Measurements from ENCODE around the gene FBXO36.

FBXO36 gene

DNA sequence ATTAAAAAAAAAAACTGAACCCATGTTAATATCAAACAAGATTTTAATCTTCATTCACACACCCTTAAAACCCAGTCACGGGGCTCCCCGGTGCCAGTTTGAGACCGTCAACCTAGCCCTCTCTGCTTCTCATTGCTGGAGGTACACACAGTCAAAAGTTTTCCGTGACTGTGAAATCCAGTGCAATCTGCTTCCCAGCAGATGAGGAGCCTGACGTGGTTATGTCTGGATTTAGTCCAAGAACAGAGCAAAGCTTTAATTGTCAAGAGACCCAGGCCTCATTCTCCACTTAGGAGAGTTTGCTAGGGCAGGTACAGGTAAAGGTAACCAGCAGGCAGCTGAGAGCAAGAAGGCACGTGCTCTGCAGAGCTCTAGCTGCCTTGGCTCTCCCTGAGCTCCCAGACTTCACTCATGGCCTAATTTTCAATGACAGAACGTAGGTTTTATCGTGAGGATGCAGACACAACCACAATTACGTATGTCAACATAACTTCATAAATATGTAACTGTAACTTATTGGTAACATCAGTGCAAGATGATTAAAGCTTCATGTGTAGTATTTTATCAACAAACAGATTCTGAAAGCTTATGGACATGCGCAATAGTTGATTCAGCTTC is 90.1 kb downstream of the FBXO36 start:
- no peak overlapping the region for H3K4me3 ChIP-seq (ENCODE audit: low read length)
- peak; percentile 28 for DNase-seq (ENCODE audit: low read depth)
- TF ChIP-seq, protein P1, sequence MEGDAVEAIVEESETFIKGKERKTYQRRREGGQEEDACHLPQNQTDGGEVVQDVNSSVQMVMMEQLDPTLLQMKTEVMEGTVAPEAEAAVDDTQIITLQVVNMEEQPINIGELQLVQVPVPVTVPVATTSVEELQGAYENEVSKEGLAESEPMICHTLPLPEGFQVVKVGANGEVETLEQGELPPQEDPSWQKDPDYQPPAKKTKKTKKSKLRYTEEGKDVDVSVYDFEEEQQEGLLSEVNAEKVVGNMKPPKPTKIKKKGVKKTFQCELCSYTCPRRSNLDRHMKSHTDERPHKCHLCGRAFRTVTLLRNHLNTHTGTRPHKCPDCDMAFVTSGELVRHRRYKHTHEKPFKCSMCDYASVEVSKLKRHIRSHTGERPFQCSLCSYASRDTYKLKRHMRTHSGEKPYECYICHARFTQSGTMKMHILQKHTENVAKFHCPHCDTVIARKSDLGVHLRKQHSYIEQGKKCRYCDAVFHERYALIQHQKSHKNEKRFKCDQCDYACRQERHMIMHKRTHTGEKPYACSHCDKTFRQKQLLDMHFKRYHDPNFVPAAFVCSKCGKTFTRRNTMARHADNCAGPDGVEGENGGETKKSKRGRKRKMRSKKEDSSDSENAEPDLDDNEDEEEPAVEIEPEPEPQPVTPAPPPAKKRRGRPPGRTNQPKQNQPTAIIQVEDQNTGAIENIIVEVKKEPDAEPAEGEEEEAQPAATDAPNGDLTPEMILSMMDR (conservative IDR thresholded peaks at IDR 0.05; ENCODE audit: low read length): no peak

- H3K4me3 ChIP-seq (ENCODE audit: low read length): no peak overlapping the region
- TF ChIP-seq, protein P1 (conservative IDR thresholded peaks at IDR 0.05; ENCODE audit: low read length): no peak
- DNase-seq (ENCODE audit: low read depth): no peak
Measured at GRCh38 chr2:230016844-230017243, 94.5 kb downstream of the FBXO36 start.

GRCh38 chr2:230018153-230018552 is 95.8 kb downstream of the FBXO36 start:
- DNase-seq (ENCODE audit: low read depth): peak; percentile 40
- H3K4me3 ChIP-seq (ENCODE audit: low read length): no peak overlapping the region
- TF ChIP-seq, protein P1 (conservative IDR thresholded peaks at IDR 0.05; ENCODE audit: low read length): no peak

- no peak for DNase-seq (ENCODE audit: low read depth)
- TF ChIP-seq, protein P1 (conservative IDR thresholded peaks at IDR 0.05; ENCODE audit: low read length): no peak
- H3K4me3 ChIP-seq (ENCODE audit: low read length): no peak overlapping the region
Measured at GRCh38 chr2:230019742-230020141, 97.4 kb downstream of the FBXO36 start.

- H3K4me3 ChIP-seq (ENCODE audit: low read length): no peak overlapping the region
- TF ChIP-seq, protein P1 (conservative IDR thresholded peaks at IDR 0.05; ENCODE audit: low read length): no peak
- no peak for DNase-seq (ENCODE audit: low read depth)
Measured at GRCh38 chr2:230023313-230023712, 101.0 kb downstream of the FBXO36 start.

DNA sequence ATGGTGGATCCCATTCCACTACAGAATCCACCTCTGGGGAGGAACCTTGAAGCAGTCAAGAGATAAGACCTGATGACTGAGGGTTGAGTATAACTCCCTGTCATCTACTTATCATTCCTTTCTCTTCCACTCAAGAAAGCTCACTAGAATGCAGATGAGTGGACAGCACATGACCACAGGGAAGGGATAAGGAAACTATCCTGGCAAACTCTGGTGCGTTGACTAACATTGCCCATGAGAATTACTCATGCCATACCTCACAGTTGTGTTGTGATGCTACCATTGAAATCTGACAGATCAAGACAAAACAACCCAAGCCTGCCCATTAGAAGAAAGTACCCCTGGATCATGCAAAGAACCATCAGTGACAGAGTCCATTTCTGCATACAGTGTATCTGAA is 119.9 kb downstream of the FBXO36 start:
- no peak for DNase-seq (ENCODE audit: low read depth)
- TF ChIP-seq, protein P1 (conservative IDR thresholded peaks at IDR 0.05; ENCODE audit: low read length): no peak

DNA sequence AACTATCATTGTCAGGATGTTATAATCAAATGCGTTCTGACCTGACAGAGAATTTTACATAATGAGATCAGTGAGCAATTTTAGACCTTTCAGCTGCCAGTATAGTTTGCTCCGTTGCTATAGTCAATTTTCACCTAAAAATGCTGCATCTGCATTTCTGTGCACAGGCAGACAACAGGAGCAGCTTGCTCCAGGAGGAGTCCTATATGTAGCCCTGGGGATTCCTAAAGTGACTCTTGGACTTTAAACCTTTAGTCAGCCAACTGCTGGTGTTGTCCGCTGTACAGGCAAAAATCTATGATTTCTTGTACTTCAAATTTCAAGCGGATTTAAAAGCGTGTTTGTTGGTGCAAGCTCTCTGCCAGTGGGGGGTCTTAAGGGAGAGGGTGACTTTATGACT is 120.7 kb downstream of the FBXO36 start:
- TF ChIP-seq, protein P1 (conservative IDR thresholded peaks at IDR 0.05; ENCODE audit: low read length): no peak

More for the DNA sequence above, 119.9 kb downstream of the FBXO36 start:
- H3K4me3 ChIP-seq (ENCODE audit: low read length): no peak overlapping the region

More for the DNA sequence above, 120.7 kb downstream of the FBXO36 start:
- DNase-seq (ENCODE audit: low read depth): no peak
- H3K4me3 ChIP-seq (ENCODE audit: low read length): no peak overlapping the region

All from AG10803 (cell line).